Heart left ventricle (tissue), 16 donors: ENCODE data around the gene PCDH20. TPM values are rescaled to one million over a fixed set of nuclear protein-coding genes. Genes with fewer than 3 reads are reported as not detected.

Source experiments
- ATAC-seq, 4 donors: fragments of 200-7000 bp; cut with Tn5 transposase; one replicate each; pipeline ENCODE4 v1.9.1; 2020 to 2022; ENCODE audit warnings: moderate library complexity in 4 of 4, mild to moderate bottlenecking in 3 of 4, moderate number of reproducible peaks in 1 of 4
- DNase-seq, 5 donors: peaks; one replicate each; pipeline ENCODE4 v3.0.0-alpha.2; 2020
- H3K27ac ChIP-seq, 12 donors: fragments of 200-600 bp; sonication (generic) in 4 of 12; one replicate each; pipeline versions ENCODE4 v1.5.0 to v1.8.0; 2016 to 2022; ENCODE audit warnings: mild to moderate bottlenecking in 2 of 12
- H3K27me3 ChIP-seq, 9 donors: fragments of 200-600 bp; sonication (generic) in 2 of 9; one replicate each; pipeline versions ENCODE4 v1.5.1 to v1.8.0; 2016 to 2022; ENCODE audit warnings: mild to moderate bottlenecking in 3 of 9
- H3K36me3 ChIP-seq, 9 donors: fragments of 200-600 bp; sonication (generic) in 2 of 9; one replicate each; pipeline versions ENCODE4 v1.5.0 to v1.8.0; 2018 to 2022; ENCODE audit warnings: mild to moderate bottlenecking in 2 of 9
- H3K4me1 ChIP-seq, 12 donors: fragments of 200-600 bp; sonication (generic) in 4 of 12; one replicate each; pipeline versions ENCODE4 v1.5.0 to v1.8.0; 2016 to 2022; ENCODE audit warnings: mild to moderate bottlenecking in 3 of 12
- H3K4me3 ChIP-seq, 12 donors: fragments of 200-600 bp; sonication (generic) in 4 of 12; one replicate each; pipeline versions ENCODE4 v1.5.0 to v1.8.0; 2017 to 2022; ENCODE audit warnings: mild to moderate bottlenecking in 9 of 12, moderate library complexity in 4 of 12
- H3K9me3 ChIP-seq, 12 donors: fragments of 200-600 bp; sonication (generic) in 4 of 12; one replicate each; pipeline versions ENCODE4 v1.5.0 to v1.8.0; 2016 to 2022; ENCODE audit warnings: mild to moderate bottlenecking in 1 of 12
- CTCF ChIP-seq, 12 donors: fragments of 200-600 bp; sonication (generic) in 4 of 12; IDR thresholded peaks; one replicate each; pipeline versions ENCODE4 v1.5.0 to v1.8.0; 2018 to 2022; ENCODE audit warnings: antibody characterized with exemption in 12 of 12, mild to moderate bottlenecking in 5 of 12
- POLR2A ChIP-seq, 2 donors: fragments of 450-650 bp; IDR thresholded peaks; one replicate each; pipeline ENCODE4 v1.6.1; 2017; ENCODE audit warnings: antibody characterized with exemption in 2 of 2, mild to moderate bottlenecking in 2 of 2, moderate library complexity in 2 of 2
- WGBS, 4 donors: extraction: QIAGEN DNeasy Blood & Tissue Kit in 2 of 4; methylation state at CpG; one replicate each; pipeline versions ENCODE4 v1.1.5 to v1.1.7; 2013 to 2018; 5-methylcytosine and 5-hydroxymethylcytosine counted together
- intact Hi-C, 10 donors: fragments of 100-400 bp; cut with DNase I; formaldehyde crosslinking; loops; one replicate each; pipeline versions ENCODE4 v1.11.1 to v1.14.2; 2022
- long read RNA-seq, 3 donors: library from polyadenylated mRNA; unstranded; transcript quantifications; one replicate each; pipeline ENCODE4 v2.0.0, GENCODE V29; 2020 to 2021
- polyA plus RNA-seq, 2 donors: library from polyadenylated mRNA; stranded (reverse); fragments of 200-250 nt; gene quantifications; one replicate each; pipeline ENCODE4 v1.2.3, GENCODE V29; 2013
- total RNA-seq, 9 donors: library from RNA; depleted of rRNA in 2 of 9; stranded (reverse); fragments of >200 nt in 2 of 9; fragmentation: NEBNext Ultra II Directional in 3 of 9; extraction: Animal tissue kit (Norgen Biotek cat#: 25700) in 3 of 9; gene quantifications; one replicate each; pipeline versions ENCODE4 v1.1.0 to v1.2.4, GENCODE V29; 2016 to 2023
- donor health status: ischemic (EF 13 %, LVEDD 7.1; RV severe dilation, severe dysfunction).
- donor health status: healthy with polysubstance abuse.
- donor health status: DM: no; HTN: yes; CAD: no.
- donor health status: DM: no; HTN: no; CAD: no.
- donor health status: ischemic (EF 25% LVEDD 6.9; RV normal size, moderate dysfunction).
- donor health status: ischemic (EF 25% LVEDD 5.7; RV mildly dilated, moderate dysfunction).
- donor health status: healthy.
- donor health status: DM: yes; HTN: yes; CAD: no.
- donor health status: ischemic (EF 35%, LVEDD 5.7; RV mildly dilated, moderate dysfunction).
- donor health status: nonischemic (EF 11% LVEDD 7.7; RV severe dilation, severe dysfunction).
- donor health status: DM: yes; HTN: yes; CAD: no.
- donor health status: PGD.
- donor health status: ischemic (EF 29% LVEDD 5.4; RV normal size, mild dysfunction).
- donor health status: nonischemic (EF 23%, LVEDD 6.1; RV moderate dilation, normal function).

Gene PCDH20
- total RNA-seq (1 to 10 TPM in 8 of 9 donors, under 1 TPM in 1; 0.61 to 6.9 (median 2.0) TPM), polyA plus RNA-seq (1 to 10 TPM in 1 of 2 donors, under 1 TPM in 1; 0.34 to 8.3 TPM)
- long read RNA-seq, donor 1, full-length matches to known transcripts, result 3 of 3 reads
- long read RNA-seq, donor 1, partial matches to known transcripts, result 0 of 3 reads
- long read RNA-seq, donor 1, other reads (novel, unspliced or antisense), result 0 of 3 reads
- long read RNA-seq, donor 2, full-length matches to known transcripts, result 31 of 41 reads
- long read RNA-seq, donor 2, partial matches to known transcripts, result 0 of 41 reads
- long read RNA-seq, donor 2, other reads (novel, unspliced or antisense), result 10 of 41 reads
- long read RNA-seq, donor 3, full-length matches to known transcripts, result 5 of 5 reads
- long read RNA-seq, donor 3, partial matches to known transcripts, result 0 of 5 reads
- long read RNA-seq, donor 3, other reads (novel, unspliced or antisense), result 0 of 5 reads

DNA sequence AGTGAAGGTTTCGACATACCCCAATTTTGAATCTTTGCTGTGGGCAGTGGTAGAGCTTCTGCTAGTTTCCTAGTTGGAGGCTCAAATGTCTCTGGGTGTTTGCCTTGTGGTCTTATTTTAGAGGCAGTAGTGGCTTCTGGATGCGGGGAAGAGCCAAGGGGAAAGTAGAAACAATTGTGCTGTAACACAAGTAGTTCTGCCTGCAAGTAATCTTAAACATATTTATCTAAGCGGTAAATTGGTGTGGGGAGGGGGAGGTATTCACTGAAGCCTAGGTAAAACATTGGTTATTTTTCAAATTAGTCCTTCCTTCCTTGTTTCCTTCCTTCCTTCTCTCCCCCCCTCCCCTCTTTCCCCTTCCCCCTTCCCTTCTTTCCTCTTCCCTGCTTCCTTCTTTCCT is at the start of gene PCDH20:
Gene PCDH20, minus strand, starts transcription at position 101 of the 400 bp plus-strand sequence. CDS start 691 bp downstream, outside the sequence.
- H3K36me3 ChIP-seq, result no peaks in the 10 kb centered on the region
- ATAC-seq (no peak), DNase-seq (no peak)
- 21 to 51% (median 29%) methylated on average over 3 of the region's 3 CpGs for WGBS, 4 donors
- TF ChIP-seq POLR2A (IDR thresholded peaks at IDR 0.05) (no peak), CTCF (IDR thresholded peaks at IDR 0.05) (no peak)
- peak within 1 kb of the TSS; percentile 16 to 54 (median 39) for H3K4me3 ChIP-seq
- peaks cover 0 to 20% (median 0%) of the 10 kb centered on the region in 12 donors for H3K4me1 ChIP-seq
- intact Hi-C loops, result loop anchor here in 2 of 10 donors (10.0 kb wide), 1 partner anchor 761 kb away; no protein-coding TSS in a partner anchor
- peaks cover 0 to 39% (median 14%) of the 10 kb centered on the region in 9 donors for H3K27me3 ChIP-seq
- H3K9me3 ChIP-seq, result no peaks in the 10 kb centered on the region
- H3K27ac ChIP-seq, result peak within 1 kb of the TSS in 2 of 12 donors; percentile 15 to 28

DNA sequence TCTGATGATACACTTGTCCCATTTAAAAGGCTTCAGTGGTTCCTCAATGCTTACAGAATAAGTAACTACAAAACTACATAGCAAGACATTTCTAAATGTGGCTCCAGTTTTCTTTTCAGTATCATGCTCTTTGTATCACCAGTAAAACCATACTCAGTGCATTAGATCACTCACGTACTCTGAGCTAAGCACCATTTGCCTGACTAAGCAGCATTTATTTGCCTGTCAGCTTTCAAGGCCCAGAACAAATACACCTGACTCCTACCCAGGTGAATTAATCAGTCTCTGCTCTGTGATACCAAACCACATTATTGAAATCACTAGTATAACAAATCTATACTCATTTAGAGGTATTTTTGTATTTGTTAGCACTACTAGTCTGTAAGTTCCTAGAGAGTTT is 47.4 kb upstream of the PCDH20 start:
- DNase-seq, result no peak
- ATAC-seq, result no peak
- intact Hi-C loops, result no loop called here
- TF ChIP-seq CTCF (IDR thresholded peaks at IDR 0.05), result no peak
- TF ChIP-seq POLR2A (IDR thresholded peaks at IDR 0.05), result no peak
- Histone ChIP-seq H3K4me3 (no peak overlapping the region), H3K4me1 (no peaks in the 10 kb centered on the region), H3K9me3 (no peaks in the 10 kb centered on the region), H3K27me3 (no peaks in the 10 kb centered on the region), H3K36me3 (no peaks in the 10 kb centered on the region), H3K27ac (no peak overlapping the region)
- WGBS, 4 donors, result 76 to 83% (median 80%) methylated on average over 1 of the region's 1 CpG

- intact Hi-C loops, result no loop called here
These were observed 37.5 kb upstream of the PCDH20 start for GRCh38 chr13:61453121-61453520.

More at GRCh38 chr13:61453121-61453520, 37.5 kb upstream of the PCDH20 start:
- Histone ChIP-seq H3K4me3 (no peak overlapping the region), H3K27me3 (no peaks in the 10 kb centered on the region), H3K27ac (no peak overlapping the region), H3K9me3 (peaks cover 0 to 8% (median 0%) of the 10 kb centered on the region in 12 donors), H3K4me1 (no peaks in the 10 kb centered on the region), H3K36me3 (no peaks in the 10 kb centered on the region)
- TF ChIP-seq POLR2A (IDR thresholded peaks at IDR 0.05) (no peak), CTCF (IDR thresholded peaks at IDR 0.05) (no peak)
- WGBS, 4 donors, result 52 to 64% (median 54%) methylated on average over 1 of the region's 1 CpG
- DNase-seq (no peak), ATAC-seq (no peak)
